ENCODE data around the gene ALDOA. TPM values are rescaled to one million over a fixed set of nuclear protein-coding genes. Genes with fewer than 3 reads are reported as not detected.

Gene ALDOA
- total and polyA plus RNA-seq, 9 of the 15 experiments (the other 6 are each of a cell fraction or from before 2014, with no cell fraction given): 311 to 2,224 (median 1,293) TPM

DNA sequence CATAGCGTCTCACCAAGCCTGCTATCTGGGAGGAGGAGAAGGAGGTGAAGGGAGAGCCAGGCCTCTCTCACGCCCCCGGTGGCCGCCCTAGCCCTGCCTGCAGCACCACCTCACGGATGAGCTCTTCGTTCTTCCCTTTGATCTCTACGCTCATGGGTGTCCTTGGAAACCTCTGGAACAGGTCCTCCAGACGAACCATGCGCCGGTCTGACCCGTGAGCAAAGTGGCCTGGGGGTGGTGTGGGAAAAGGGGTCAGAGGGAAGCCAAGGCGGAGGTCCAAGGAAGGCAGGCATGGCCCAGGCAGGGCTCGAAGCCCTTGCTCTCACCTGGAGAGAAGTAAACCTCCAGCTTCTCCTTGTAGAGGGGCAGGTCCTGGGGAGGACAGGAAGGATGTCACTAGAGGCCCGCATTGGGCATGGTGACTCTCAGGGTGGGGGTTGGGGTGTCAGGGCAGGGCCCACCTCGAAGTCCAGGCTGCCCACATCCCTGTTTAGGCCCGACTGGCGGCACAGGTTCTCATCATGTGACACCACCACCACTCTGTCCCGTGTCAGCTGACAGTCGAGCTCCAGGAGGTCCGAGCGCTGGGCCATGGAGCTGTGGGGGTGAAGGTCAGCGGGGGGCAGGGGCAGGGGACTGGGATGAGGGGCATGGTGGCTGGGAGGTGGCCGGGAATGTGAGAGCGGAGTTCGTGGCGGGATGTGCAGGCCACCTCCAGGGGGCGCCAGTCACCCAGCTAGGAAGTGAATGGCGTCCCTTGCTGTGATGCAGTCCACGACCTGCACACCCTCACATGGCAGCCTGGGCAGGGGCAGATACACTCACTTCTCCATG, 46.9 kb downstream of the ALDOA start (continued):
- peak; percentile 16; the same call in 1 of the 2 replicates for TF ChIP-seq TFE3 (CRISPR knock-in tag; IDR thresholded peaks at IDR 0.05)
- TF ChIP-seq, protein P1, sequence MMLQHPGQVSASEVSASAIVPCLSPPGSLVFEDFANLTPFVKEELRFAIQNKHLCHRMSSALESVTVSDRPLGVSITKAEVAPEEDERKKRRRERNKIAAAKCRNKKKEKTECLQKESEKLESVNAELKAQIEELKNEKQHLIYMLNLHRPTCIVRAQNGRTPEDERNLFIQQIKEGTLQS (IDR thresholded peaks at IDR 0.05): 0 out of 2 replicates have a peak, but pooled peaks have one; percentile 24
- TF ChIP-seq, protein P1 (CRISPR knock-in tag; conservative IDR thresholded peaks at IDR 0.05): no peak
- peak in 1 of 2 experiments; percentile 62; a peak in 1 of 4 replicates for TF ChIP-seq TEAD1 (CRISPR knock-in tag; IDR thresholded peaks at IDR 0.05)
- TF ChIP-seq NFRKB (IDR thresholded peaks at IDR 0.05; ENCODE audit: low read depth): no peak
- no peak for TF ChIP-seq ELK3 (CRISPR knock-in tag; IDR thresholded peaks at IDR 0.05)
- peak; percentile 62; the same call in 1 of the 2 replicates for TF ChIP-seq SMC3 (conservative IDR thresholded peaks at IDR 0.05; ENCODE audit: insufficient read depth, low read depth, low read length)
- no peak for TF ChIP-seq ZKSCAN3 (CRISPR knock-in tag; IDR thresholded peaks at IDR 0.05)
- TF ChIP-seq ZNF583 (CRISPR knock-in tag; IDR thresholded peaks at IDR 0.05): no peak
- TF ChIP-seq YY1 (IDR thresholded peaks at IDR 0.05; ENCODE audit: borderline replicate concordance in 1 of 3, control insufficient read depth in 1 of 3, extremely low read depth in 1 of 3, insufficient read depth in 3 of 3, insufficient read length in 1 of 3, insufficient replicate concordance in 2 of 3, low read depth in 1 of 3, low read length in 2 of 3): peak; percentile 35 to 87 (median 74)
- TF ChIP-seq, protein P2, sequence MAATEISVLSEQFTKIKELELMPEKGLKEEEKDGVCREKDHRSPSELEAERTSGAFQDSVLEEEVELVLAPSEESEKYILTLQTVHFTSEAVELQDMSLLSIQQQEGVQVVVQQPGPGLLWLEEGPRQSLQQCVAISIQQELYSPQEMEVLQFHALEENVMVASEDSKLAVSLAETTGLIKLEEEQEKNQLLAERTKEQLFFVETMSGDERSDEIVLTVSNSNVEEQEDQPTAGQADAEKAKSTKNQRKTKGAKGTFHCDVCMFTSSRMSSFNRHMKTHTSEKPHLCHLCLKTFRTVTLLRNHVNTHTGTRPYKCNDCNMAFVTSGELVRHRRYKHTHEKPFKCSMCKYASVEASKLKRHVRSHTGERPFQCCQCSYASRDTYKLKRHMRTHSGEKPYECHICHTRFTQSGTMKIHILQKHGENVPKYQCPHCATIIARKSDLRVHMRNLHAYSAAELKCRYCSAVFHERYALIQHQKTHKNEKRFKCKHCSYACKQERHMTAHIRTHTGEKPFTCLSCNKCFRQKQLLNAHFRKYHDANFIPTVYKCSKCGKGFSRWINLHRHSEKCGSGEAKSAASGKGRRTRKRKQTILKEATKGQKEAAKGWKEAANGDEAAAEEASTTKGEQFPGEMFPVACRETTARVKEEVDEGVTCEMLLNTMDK (IDR thresholded peaks at IDR 0.05; ENCODE audit: borderline replicate concordance, insufficient read depth, low read depth, low read length, poor library complexity, severe bottlenecking): peak; percentile 42
- peak; percentile 40; the same call in 1 of the 2 replicates for TF ChIP-seq MYC (IDR thresholded peaks at IDR 0.05; ENCODE audit: low read depth, low read length)
- TF ChIP-seq MYC (CRISPR knock-in tag; IDR thresholded peaks at IDR 0.05; ENCODE audit: borderline replicate concordance, low read depth): no peak
- peak; percentile 47; the same call in 1 of the 2 replicates for TF ChIP-seq CREM (IDR thresholded peaks at IDR 0.05; ENCODE audit: low read depth)
- no peak for TF ChIP-seq FOXM1 (IDR thresholded peaks at IDR 0.05; ENCODE audit: low read depth)
- TF ChIP-seq FOXM1 (CRISPR knock-in tag; IDR thresholded peaks at IDR 0.05; ENCODE audit: low read depth): 0 out of 2 replicates have a peak, but pooled peaks have one; percentile 74
- peak; percentile 97 for TF ChIP-seq HLTF (IDR thresholded peaks at IDR 0.05)

All from K562 (cell line).